Activated T-cell treated with anti-CD3 and anti-CD28 coated beads for 4 hours (primary cell): ENCODE data around the gene LIF.
"Not testable (repeated sequence)": the region's sequence is repeated elsewhere in the genome, so short reads cannot be mapped to it uniquely, and the experiment has no call there.

Experiments used
- DNase-seq: peaks from one replicate; pipeline ENCODE4 v3.0.0-alpha.2; 2020

LIF gene

DNA sequence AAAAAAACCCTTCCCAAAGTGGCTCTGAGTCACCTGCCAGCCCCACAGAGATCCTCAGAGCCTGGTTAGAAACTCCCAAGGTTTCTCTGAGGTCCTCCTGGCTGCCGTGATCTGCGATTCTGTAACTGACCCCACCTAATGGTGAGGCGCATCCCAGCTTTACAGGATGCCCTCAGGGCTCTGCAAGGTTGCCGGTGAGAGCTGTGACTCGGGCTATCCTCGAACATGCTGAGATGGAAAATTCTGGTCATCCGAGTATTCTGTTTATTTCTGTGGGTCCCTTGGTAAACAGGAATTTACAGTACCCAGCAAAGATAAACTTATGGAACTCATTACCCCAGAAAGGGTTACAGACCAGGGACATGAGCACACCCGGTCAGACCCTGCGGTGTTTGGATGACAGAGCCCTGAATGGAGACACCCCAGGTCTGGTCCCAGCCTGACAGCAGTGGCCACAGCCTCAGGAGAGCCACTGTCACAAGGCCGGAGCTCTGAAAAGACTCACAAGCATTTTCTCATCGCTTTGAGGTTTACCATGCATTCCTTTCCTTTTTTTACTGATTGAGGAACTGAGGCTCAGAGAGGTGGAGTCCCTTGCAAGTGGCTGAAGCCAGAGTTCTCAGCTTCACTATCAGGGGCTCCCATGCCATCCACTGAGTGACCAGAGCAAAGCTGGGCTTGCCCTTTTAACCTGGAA lies 22.2 kb downstream of the LIF start:
- no peak for DNase-seq

DNA sequence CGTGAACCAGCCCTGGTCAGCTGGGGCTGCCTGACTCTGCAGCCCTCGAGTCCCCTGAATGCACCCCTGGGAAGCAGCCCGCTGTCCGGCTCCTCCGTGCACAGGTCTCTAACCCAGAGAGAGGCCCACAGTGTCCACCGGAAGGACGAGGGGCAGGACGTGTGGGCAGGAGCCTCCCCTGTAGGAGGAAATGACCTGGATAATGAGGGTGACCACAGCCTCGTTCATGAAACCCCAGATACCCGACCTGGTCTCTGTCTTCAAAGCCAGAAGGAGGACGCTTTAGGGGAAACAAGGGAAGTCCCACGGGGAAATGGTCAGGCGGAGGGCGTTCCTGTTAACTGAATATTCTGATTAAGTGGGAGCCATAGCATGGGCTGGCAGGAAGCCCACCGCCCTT lies 23.3 kb downstream of the LIF start:
- no peak for DNase-seq

DNA sequence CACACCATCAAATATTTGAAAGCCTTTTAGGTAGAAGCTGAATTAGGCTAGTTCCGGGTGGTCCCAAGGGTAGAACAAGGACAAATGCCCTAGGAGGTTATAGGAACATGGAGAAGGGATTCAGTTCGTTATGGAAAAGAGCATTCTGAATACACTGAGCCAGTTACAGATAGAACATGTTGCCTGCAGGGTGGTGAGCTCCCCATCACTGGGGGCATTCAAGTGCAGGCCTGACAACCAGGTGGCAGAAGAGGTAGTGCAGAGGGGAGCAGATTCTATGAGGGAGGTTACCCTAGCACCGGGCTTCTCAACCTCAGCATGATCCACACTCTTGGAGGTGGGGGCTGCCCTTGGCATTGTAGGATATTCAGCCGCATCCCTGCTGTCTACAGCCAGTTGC lies 24.2 kb downstream of the LIF start:
- no peak for DNase-seq

DNA sequence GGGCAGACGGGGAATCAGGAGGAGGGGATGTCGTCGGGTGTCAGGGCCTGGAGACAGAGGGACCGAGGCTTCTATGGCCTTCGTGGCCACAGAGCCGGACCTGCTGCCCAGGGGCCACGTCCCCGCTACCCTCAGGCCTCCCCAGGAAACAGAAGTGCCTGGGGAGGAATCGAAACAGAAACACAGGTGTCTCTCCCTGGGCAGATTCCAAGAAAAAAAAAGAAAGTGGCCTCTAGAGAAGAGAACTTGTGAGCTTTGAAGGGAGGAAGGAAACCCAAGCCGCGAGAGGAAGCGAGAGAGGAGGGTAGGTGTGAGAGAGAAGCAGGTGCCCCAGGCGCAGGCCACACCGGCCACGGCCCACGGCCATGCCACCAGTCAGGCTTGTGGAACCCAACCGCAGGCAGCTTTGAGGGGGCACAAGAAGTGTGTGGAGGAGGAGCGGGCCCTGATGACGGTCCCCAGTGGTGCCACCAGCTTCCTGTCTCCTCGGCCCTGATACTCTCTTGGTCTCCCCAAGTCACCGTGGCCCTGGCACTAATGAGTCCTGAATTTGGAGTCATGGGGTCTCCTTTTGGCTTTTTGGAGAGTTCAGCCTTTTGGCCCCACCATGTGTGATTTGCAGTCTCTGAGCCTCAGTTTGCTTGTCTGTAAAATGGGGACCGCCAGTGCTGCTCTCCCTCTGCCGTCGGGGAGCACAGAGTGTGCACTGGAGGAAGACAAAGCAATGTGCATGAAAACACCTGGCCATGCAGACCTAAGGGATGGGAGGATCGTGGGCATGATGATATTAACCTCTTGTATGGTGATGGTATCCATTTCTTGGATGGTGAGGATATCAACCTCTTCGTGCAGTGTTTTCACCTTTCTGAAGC lies 25.2 kb downstream of the LIF start:
- DNase-seq = peak; percentile 53

DNA sequence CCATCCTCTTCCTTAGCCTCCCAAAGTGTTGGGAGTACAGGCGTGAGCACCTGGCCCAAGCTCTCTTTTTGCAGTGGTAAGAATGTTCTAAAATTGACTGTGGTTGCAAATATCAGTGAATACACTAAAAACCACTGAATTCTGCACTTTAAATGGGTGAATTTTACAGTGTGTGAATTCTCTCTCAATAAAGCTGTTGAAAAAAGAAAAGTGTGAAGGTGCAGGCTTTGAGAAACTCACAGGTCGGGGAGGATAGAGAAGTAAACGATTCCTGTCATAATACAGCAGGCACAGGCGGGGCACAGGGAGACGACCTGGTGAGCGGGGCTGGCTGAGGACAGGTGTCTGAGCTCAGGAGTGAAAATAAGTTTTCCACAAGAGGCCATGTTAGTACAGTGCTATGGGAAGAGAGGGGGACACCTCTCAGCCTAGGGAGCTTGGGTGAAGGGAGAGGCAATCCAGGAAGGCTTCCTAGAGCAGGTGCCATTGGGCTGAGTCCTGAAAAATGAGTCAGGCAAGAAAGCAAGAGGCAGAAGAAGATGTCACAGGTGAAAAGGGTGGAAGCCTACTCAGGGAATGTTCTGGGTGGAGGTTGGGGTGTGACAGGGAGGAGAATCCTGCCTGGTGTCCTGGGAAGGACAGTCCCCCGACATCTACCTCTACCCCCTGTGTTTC lies 26.1 kb downstream of the LIF start:
- DNase-seq = no peak

DNA sequence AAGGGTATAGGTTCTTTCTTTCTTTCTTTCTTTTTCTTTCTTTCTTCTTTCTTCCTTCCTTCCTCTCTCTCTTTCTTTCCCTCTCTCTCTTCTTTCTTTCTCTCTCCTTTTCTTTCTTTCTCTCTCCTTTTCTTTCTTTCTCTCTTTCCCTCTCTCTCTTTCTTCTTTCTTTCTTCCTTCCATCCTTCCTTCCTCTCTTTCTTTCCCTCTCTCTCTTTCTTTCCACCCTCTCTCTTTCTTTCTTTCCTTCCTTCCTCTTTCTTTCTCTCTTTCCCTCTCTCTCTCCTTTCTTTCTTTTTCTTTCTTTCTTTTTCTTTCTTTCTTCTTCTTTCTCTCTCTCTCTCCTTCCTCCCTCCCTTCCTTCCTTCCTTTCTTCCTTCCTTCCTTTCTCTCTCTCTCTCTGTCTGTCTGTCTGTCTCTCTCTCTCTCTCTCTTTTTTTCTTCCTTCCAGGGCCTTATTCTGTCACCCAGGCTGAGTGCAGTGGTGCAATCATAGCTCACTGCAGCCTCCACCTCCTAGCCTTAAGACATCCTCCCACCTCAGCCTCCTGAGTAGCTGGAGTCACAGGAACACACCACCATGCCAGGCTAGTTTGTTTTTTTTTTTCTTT lies 26.8 kb downstream of the LIF start:
- DNase-seq = no peak

DNA sequence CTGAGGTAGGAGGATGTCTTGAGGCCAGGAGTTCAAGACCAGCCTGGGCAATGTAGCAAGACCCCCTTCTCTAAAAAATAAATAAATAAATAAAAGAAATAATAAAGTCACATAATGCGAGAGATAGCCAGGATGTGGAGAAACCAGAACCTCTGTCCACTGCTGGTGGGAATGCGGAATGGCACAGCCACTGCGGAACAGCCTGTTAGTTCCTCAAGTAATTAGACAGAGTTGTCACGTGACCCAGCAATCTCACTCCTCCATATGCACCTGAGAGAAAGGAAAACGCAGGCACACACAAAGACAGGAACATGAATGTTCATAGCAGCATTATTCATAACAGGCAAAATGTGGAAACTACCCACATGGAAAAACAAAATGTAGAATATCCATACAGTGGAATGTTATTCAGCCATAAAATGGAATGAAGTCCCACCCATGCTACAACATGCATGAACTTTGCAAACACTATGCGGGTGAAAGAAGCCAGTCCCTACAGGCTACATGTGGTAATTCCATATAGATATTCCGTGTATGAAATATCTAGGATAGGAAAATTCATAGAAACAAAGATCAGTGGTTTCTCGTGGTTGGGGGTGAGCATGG lies 27.4 kb downstream of the LIF start:
- no peak for DNase-seq

DNA sequence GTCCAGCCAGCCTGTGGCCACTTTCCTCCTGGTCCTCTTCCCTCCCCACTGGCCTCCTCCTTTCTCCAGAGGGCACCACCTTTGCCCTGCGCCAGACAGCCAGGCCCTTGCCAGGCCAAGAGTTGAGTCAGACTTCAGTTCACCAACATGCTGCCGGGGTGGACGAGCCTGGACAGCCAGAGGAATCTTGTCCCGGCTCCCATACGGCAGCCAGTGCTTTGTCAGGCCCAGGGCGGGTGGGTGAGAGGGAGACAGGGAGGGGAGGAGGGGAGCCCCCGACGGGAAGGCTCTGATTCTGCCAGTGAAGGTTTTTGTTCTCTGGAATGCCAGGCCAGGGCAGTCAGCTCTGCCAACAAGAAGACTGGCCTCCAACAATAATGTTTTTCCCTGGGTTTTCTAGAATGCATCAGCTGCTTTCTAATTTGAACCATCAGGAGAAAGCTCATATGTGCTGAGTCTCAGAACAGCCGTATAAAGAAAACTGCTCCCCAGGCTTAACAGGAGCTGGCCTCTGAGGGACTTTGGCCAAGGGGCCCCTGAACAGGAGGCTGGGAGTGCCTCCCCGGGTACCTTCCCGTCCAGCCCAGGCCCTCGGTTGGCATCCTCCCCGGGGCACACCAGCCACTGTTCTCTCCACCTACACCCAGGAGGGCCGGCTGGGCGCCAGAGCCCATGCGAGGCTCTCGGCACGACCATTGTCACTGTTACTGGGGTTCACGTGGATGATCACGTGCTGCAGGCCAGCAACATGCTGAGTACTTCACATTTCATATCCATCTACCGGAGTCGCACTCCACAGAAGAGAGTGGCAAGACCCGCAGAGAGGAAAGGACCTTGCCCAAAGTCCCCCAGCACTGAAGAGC lies 28.6 kb downstream of the LIF start:
- no peak for DNase-seq

DNA sequence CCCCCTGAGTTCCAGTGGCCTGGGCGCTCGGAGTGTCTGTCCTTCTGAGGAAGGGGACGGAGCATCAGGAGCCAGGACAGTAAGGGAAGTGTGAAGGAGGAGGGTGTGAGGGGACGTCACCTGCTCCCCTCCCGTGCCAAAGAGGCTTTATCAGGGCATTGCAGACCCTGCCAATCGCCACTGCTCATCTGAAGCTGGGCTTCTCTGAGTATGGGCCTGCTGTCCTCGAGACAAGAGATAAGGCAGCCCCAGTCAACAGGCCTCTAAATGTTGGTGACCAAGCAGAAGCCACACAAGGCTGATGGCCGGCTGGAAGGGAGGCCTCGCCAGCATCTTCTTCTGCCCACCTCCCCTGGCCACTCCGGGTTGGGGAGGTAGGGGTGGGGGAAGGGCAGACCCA lies 29.8 kb downstream of the LIF start:
- no peak for DNase-seq

DNA sequence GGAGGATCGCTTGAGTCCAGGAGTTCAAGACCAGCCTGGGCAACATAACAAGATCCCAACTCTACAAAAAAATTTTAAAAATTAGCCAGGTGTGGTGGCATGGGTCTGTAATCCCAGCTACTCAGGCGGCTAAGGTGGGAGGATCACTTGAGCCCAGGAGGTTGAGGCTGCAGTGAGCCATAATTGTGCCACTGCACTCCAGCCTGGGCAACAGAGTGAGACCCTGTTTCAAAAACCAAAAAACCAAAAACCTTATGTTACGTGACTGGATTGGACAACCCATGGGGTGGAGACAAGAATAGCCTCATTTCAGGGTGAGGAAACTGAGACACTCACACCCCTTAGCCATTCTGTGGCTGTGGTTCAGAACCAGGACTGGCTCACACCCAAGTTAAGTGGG lies 30.3 kb downstream of the LIF start:
- DNase-seq = not testable (repeated sequence)

DNA sequence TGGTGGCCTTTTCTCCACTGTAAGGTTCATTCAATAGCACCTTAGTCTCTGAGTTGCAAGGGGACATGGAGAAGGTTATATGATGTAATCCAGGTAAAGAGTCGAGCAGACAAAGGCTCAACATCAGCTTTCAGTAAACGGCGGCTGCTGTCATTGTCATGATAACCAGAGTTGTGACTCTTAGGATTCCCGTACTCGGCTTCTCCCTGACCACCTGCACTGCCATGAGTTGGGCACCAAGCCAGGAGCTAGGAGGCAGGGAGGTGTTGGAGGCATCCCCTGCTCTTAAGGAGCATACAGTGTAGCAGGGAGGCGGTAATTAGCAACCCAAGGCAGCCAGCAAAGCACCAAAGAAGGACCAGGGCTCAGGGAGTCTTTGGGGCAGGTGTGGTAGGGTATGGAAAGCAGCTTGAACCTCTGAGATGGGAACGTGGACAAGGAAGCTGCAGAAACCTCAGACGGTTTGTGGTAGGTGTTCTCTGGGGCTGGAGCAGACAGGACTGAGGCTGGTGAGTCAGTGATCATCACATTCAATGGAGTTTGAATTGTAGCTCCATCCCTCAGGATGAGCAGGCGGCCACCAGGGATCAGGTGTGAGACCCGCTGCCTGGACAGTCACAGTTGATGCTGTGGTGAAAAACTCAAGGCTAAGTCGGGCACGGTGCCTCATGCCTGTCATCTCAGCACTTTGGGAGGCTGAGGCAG lies 31.7 kb downstream of the LIF start:
- no peak for DNase-seq

DNA sequence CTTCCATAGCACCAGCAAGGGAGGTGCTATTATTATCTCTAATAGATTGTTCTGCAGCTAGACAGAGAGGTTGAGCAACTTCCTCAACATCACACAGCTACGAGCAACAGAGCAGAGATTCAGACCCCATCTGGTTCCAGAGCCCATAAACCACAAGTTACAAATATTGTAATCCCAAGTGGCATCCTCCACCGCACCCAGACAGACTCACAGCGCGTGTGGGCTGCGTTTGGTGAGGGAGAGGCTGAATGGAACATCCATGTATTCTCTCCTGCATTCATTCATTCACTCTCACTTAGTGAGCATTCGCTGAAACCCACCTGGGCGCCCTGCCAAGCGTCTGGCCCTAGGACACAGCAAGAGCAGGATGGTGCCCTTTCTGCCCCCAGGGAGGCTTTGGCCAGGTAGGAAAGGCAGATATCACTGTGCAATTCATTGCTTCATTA lies 33.5 kb downstream of the LIF start:
- no peak for DNase-seq

DNA sequence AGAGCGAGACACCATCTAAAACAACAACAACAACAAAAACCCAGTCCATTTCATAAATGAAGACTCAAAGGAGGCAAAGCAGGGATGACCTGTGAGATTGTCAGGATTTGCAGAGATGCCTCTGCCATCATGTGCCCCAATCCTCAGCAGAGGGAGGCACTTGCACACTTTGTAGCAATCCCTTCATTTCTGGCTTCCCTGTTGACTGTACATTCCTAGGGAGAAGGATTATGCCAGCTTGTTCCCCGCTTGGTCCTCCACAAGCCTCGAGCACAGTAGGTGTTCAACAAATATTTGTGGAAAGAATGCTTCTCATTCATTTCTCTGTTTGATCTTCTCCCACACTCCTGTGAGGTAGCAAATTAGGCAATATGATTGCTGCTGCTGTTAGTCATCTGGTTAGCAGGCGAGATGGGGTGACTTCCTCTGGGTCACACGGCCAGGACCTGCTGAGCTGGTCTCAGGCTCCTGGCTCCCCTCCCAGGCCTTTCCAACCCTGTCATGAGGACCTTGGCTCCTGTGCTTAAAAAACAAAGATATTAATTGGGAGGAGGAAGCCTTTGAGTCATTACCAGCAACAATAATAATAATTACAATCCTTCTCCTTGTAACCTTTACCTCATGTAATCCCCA lies 34.1 kb downstream of the LIF start:
- DNase-seq = no peak

DNA sequence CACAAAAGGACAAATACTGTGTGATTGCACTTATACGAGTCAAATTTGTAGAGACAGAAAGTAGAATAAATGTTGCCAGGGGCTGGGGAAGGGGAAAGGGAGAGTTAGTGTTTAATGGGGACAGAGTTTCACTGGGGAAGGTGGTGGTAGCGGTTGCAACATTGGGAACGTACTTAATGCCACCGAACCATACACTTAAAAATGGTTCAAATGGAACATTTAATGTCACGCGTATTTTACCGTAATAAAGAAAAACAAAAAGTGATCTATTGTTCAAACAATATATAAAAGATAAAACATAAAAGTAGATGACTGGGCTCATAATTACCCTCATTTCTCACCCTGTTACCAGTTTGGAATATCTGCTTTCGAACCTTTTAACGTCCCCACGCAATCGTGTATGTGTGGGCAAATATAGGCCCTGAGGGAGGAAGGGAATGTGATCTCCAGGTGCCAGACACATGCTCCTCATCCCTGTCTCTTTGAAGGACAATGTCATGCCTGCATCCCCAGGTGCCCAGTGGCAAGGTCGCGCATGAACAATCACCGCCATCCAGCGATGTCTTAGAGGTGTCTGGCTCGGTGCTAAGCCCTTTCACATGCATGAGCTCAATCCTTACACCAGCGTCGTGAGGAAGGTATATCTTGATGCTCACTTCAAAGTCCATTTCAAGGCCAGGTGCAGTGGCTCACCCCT lies 35.3 kb downstream of the LIF start:
- DNase-seq = no peak

DNA sequence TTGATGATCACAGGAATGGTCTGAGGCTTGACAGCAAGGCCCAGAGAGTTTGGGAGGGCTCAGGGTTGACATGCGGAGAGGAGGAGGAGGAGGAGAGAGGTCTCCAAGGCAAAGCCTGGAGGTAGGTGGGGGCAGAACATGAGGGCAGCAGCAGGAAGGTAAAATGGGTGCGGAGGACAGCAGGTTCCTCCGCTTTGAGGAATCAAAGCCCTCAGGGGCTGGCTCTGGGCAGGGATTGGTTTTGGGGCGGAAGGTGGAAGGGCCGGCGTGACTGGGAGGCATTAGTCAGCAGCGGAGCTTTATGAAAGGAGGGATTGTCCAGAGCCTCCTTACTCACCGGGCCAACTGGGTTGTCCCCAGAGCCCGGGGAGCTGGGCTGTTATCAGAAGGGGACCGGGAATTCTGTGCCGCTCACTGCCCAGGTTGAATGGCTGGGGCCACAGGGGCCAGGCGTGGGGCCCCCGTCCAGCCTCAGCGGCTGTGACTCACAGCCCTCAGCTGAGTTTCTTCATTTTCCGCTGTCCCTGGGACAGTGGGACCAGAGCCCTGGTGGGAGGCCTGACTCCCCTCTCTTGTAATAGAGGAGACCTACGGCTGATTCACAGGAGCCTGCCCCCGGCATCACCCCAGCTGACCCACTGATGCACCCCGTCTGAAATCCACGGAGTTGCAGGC lies 36.2 kb downstream of the LIF start:
- no peak for DNase-seq

DNA sequence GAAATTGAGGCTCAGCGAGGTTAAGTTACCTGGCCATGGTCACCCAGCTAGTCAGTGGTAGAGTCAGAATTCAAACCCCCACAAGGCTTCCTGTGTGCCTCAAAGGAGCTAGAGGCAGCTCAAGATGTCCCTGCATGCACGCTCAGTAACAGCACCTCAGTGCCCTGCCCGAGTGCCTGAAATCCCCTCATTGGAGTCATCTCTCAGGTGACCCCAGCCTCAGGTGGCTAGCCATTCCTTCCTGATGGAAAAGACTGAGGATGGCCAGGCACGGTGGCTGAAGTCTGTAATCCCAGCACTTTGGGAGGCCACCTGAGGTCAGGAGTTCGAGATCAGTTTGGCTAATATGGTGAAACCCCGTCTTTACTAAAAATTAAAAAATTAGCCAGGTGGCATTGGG lies 36.9 kb downstream of the LIF start:
- no peak for DNase-seq

DNA sequence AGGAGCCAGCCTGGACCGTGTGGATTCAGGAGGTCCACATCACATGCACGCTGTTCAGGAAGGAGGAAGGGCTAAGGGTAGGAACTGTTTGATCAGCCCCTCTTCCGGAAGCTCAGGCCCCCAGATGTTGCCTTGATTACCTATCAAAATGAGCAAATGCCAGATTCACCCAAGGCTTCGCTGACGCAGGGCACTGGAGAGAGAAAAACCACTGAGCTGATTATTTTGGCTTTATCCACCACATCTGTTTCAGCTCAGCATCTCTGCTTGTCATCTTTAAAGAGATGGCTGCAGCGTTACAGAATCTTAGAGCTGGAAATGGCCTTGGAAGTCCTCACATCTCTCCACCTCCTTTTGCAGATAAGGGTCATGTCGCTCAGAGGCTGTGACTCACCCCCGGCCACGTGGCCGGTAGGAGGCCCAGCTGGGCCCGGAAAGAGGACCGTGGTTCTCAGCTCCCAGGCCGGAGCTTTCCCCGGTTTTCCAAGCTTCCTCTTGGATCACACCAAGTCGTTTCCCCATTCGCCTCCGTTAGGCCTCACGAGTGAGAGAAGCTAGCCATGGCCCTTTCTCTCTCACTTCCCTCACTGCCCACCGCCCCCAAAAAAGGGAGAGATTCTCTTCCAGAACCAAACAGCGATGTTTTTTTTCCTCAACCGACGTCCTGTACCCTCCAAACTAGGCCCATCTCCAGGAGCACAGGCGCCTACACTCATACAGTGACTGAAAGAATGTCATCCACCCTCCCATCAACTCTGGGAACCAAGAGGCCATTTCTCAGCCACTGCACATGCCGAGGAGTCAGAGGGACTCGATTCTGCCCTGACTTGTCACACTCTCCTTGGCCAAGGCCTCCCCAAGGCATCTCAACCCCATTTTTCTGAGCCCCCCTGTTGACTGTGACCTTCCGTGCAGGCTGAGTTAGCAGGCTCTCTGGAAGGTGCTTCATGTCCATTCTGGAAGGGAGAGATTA lies 37.6 kb downstream of the LIF start:
- no peak for DNase-seq

DNA sequence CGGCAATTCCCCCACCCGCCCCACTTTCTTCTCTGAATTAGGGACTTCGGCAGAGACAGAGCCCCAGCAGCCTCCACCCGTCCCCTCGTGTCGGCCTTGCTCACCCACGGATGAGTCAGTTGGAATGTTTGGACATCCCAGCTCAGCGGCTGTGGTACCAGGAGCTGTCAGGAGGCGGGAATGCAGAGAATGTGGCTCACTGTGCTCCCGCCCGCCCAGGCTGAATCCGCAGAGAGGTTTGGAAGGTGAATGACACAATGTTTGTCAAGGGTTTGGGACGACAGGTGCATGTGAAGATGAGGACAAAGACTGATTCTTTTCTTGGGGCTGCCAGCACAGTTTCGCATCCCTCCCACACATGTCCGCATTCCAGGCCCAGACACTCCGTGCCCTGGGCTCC lies 39.6 kb downstream of the LIF start:
- DNase-seq = no peak
